Measurements from ENCODE around the gene MAGEA9. TPM values are rescaled to one million over a fixed set of nuclear protein-coding genes. Genes with fewer than 3 reads are reported as not detected.

The MAGEA9 gene
- total and polyA plus RNA-seq, 2 donors (not counting 3 experiments of a cell fraction or from before 2014, with no cell fraction given): not detected

GRCh38 chrX:149825424-149825823 is 43.7 kb downstream of the MAGEA9 start:
- no peaks in the 10 kb centered on the region for H3K36me3 ChIP-seq (ENCODE audit: control insufficient read depth in 2 of 2, extremely low read depth in 1 of 2, insufficient read depth in 2 of 2, low read length in 2 of 2)
- BruUV-seq (replicated peaks): no TSS peak
- intact Hi-C loops (cut with micrococcal nuclease): loop anchor here (2.0 kb wide), 1 partner anchor 321 kb away; the partner anchor contains the start of gene IDS
- POLR2A ChIA-PET: no interaction called here
- H3K27ac ChIP-seq (ENCODE audit: insufficient read depth, low read depth, low read length): no peak overlapping the region
- dilution Hi-C loops (cut with MboI; ENCODE audit: extremely low pct_ligation_motif_present, low sequenced_read_pairs): no loop called here
- CTCF ChIA-PET: no interaction called here
- peak; percentile 1 for DNase-seq (ENCODE audit: low read depth, low spot score)
- FAIRE-seq: no peak
- no peaks in the 10 kb centered on the region for H3K4me1 ChIP-seq (ENCODE audit: control insufficient read depth, extremely low read depth, insufficient read depth, low read length)
- H3K9ac ChIP-seq (replicated peaks; ENCODE audit: extremely low read depth, insufficient read depth, low read length): no peak overlapping the region
- no peaks in the 10 kb centered on the region for H3K9me1 ChIP-seq (replicated peaks; ENCODE audit: control insufficient read depth, extremely low read depth, insufficient read depth, low read length)
- no peaks in the 10 kb centered on the region for H3K9me3 ChIP-seq (replicated peaks; ENCODE audit: control insufficient read depth, insufficient read depth, low read length)
- H3K79me2 ChIP-seq (ENCODE audit: control insufficient read depth, insufficient read depth, low read length): no peaks in the 10 kb centered on the region
- TF ChIP-seq MYC (IDR thresholded peaks at IDR 0.05; ENCODE audit: low read depth, low read length) (no peak), GATA2 (IDR thresholded peaks at IDR 0.05; ENCODE audit: insufficient read depth, insufficient read length, low read depth, low read length) (no peak), FOS (IDR thresholded peaks at IDR 0.05; ENCODE audit: borderline replicate concordance, insufficient read depth, low read length) (no peak), JUN (IDR thresholded peaks at IDR 0.05; ENCODE audit: borderline replicate concordance, insufficient read depth, insufficient read length, low read depth) (no peak), POLR2AphosphoS5 (IDR thresholded peaks at IDR 0.05; ENCODE audit: insufficient read depth, low read depth, low read length) (no peak)
- TF ChIP-seq, protein P1, sequence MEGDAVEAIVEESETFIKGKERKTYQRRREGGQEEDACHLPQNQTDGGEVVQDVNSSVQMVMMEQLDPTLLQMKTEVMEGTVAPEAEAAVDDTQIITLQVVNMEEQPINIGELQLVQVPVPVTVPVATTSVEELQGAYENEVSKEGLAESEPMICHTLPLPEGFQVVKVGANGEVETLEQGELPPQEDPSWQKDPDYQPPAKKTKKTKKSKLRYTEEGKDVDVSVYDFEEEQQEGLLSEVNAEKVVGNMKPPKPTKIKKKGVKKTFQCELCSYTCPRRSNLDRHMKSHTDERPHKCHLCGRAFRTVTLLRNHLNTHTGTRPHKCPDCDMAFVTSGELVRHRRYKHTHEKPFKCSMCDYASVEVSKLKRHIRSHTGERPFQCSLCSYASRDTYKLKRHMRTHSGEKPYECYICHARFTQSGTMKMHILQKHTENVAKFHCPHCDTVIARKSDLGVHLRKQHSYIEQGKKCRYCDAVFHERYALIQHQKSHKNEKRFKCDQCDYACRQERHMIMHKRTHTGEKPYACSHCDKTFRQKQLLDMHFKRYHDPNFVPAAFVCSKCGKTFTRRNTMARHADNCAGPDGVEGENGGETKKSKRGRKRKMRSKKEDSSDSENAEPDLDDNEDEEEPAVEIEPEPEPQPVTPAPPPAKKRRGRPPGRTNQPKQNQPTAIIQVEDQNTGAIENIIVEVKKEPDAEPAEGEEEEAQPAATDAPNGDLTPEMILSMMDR (IDR thresholded peaks at IDR 0.05; ENCODE audit: extremely low read depth in 1 of 2, insufficient read depth in 1 of 2, low read depth in 1 of 2, low read length in 2 of 2): peak; percentile 12 to 23
- no peak overlapping the region for H3K4me2 ChIP-seq (ENCODE audit: insufficient read depth, low read length)
- no peaks in the 10 kb centered on the region for H4K20me1 ChIP-seq (replicated peaks; ENCODE audit: control insufficient read depth, extremely low read depth, insufficient read depth, low read length)
- H3K4me3 ChIP-seq (replicated peaks in 1 of 3; ENCODE audit: insufficient read depth in 1 of 3, low read depth in 1 of 3, low read length in 3 of 3): no peak overlapping the region
- no peaks in the 10 kb centered on the region for H3K27me3 ChIP-seq (ENCODE audit: control insufficient read depth in 2 of 2, insufficient read depth in 2 of 2, low read length in 2 of 2)
- H2AFZ ChIP-seq (ENCODE audit: low read depth, low read length): no peak overlapping the region

GRCh38 chrX:149827254-149827653 is 45.5 kb downstream of the MAGEA9 start:
- no peak overlapping the region for H2AFZ ChIP-seq (ENCODE audit: low read depth, low read length)
- H3K9me3 ChIP-seq (replicated peaks; ENCODE audit: control insufficient read depth, insufficient read depth, low read length): no peaks in the 10 kb centered on the region
- no peak overlapping the region for H3K9ac ChIP-seq (replicated peaks; ENCODE audit: extremely low read depth, insufficient read depth, low read length)
- H3K36me3 ChIP-seq (ENCODE audit: control insufficient read depth in 2 of 2, extremely low read depth in 1 of 2, insufficient read depth in 2 of 2, low read length in 2 of 2): no peaks in the 10 kb centered on the region
- no peaks in the 10 kb centered on the region for H3K4me1 ChIP-seq (ENCODE audit: control insufficient read depth, extremely low read depth, insufficient read depth, low read length)
- no peak overlapping the region for H3K4me2 ChIP-seq (ENCODE audit: insufficient read depth, low read length)
- TF ChIP-seq EZH2 (IDR thresholded peaks at IDR 0.05; ENCODE audit: borderline replicate concordance, low read depth, low read length, severe bottlenecking) (no peak), FOS (IDR thresholded peaks at IDR 0.05; ENCODE audit: borderline replicate concordance, insufficient read depth, low read length) (no peak), GATA2 (IDR thresholded peaks at IDR 0.05; ENCODE audit: insufficient read depth, insufficient read length, low read depth, low read length) (no peak)
- TF ChIP-seq, protein P2, sequence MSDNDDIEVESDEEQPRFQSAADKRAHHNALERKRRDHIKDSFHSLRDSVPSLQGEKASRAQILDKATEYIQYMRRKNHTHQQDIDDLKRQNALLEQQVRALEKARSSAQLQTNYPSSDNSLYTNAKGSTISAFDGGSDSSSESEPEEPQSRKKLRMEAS (IDR thresholded peaks at IDR 0.05; ENCODE audit: insufficient read depth, insufficient read length): no peak
- CTCF ChIA-PET: no interaction called here
- POLR2A ChIA-PET: no interaction called here
- DNase-seq (ENCODE audit: low read depth, low spot score): no peak
- no TSS peak for BruUV-seq (replicated peaks)
- intact Hi-C loops (cut with micrococcal nuclease): no loop called here
- no peaks in the 10 kb centered on the region for H3K27me3 ChIP-seq (ENCODE audit: control insufficient read depth in 2 of 2, insufficient read depth in 2 of 2, low read length in 2 of 2)
- no peak overlapping the region for H3K27ac ChIP-seq (ENCODE audit: insufficient read depth, low read depth, low read length)
- H3K9me1 ChIP-seq (replicated peaks; ENCODE audit: control insufficient read depth, extremely low read depth, insufficient read depth, low read length): no peaks in the 10 kb centered on the region
- H3K4me3 ChIP-seq (replicated peaks in 1 of 3; ENCODE audit: insufficient read depth in 1 of 3, low read depth in 1 of 3, low read length in 3 of 3): no peak overlapping the region
- FAIRE-seq: no peak
- dilution Hi-C loops (cut with MboI; ENCODE audit: extremely low pct_ligation_motif_present, low sequenced_read_pairs): no loop called here
- no peaks in the 10 kb centered on the region for H4K20me1 ChIP-seq (replicated peaks; ENCODE audit: control insufficient read depth, extremely low read depth, insufficient read depth, low read length)
- H3K79me2 ChIP-seq (ENCODE audit: control insufficient read depth, insufficient read depth, low read length): no peaks in the 10 kb centered on the region

Measured in endothelial cell of umbilical vein (primary cell).